ENCODE data around the gene COASY.

GRCh38 chr17:42563950-42564349 lies 2.0 kb downstream of the COASY start:
- TF ChIP-seq, protein P1, sequence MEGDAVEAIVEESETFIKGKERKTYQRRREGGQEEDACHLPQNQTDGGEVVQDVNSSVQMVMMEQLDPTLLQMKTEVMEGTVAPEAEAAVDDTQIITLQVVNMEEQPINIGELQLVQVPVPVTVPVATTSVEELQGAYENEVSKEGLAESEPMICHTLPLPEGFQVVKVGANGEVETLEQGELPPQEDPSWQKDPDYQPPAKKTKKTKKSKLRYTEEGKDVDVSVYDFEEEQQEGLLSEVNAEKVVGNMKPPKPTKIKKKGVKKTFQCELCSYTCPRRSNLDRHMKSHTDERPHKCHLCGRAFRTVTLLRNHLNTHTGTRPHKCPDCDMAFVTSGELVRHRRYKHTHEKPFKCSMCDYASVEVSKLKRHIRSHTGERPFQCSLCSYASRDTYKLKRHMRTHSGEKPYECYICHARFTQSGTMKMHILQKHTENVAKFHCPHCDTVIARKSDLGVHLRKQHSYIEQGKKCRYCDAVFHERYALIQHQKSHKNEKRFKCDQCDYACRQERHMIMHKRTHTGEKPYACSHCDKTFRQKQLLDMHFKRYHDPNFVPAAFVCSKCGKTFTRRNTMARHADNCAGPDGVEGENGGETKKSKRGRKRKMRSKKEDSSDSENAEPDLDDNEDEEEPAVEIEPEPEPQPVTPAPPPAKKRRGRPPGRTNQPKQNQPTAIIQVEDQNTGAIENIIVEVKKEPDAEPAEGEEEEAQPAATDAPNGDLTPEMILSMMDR (IDR thresholded peaks at IDR 0.05), result no peak
- TF ChIP-seq RFX5 (IDR thresholded peaks at IDR 0.05; ENCODE audit: low read length) (no peak), JUND (IDR thresholded peaks at IDR 0.05) (no peak), MXI1 (IDR thresholded peaks at IDR 0.05; ENCODE audit: low read depth, low read length) (no peak), EP300 (IDR thresholded peaks at IDR 0.05; ENCODE audit: borderline replicate concordance in 1 of 2, low read depth in 1 of 2, low read length in 1 of 2) (no peak), POLR2AphosphoS5 (IDR thresholded peaks at IDR 0.05; ENCODE audit: low read depth, low read length) (no peak), YY1 (IDR thresholded peaks at IDR 0.05; ENCODE audit: low read depth) (no peak)
